GM23338 (cell line): ENCODE results near the gene ZMPSTE24. TPM values are rescaled to one million over a fixed set of nuclear protein-coding genes. Genes with fewer than 3 reads are reported as not detected.

Experiments
- ATAC-seq: fragments of 200-7000 bp; cut with Tn5 transposase; 3 replicates; pipeline ENCODE4 v1.9.1; 2020
- DNase-seq: peaks from one replicate; pipeline ENCODE4 v3.0.0-alpha.2; 2015; ENCODE audit warnings: low spot score
- H2AFZ ChIP-seq: fragments of 200-600 bp; sonication (generic); 2 replicates; pipeline ENCODE4 v1.8.0; 2016; ENCODE audit warnings: antibody characterized with exemption, mild to moderate bottlenecking, moderate library complexity
- H3F3A ChIP-seq: fragments of 200-600 bp; sonication (generic); replicated peaks from 2 replicates; pipeline ENCODE4 v1.8.0; 2017; ENCODE audit warnings: antibody characterized with exemption, mixed run types, low read depth
- H3K27ac ChIP-seq: fragments of 200-600 bp; sonication (generic); 2 replicates; pipeline ENCODE4 v1.6.1; 2016; ENCODE audit warnings: low read depth
- H3K27me3 ChIP-seq: fragments of 200-600 bp; sonication (generic); 2 replicates; pipeline ENCODE4 v1.8.0; 2016; ENCODE audit warnings: mild to moderate bottlenecking, mixed run types, moderate library complexity; ENCODE audit not compliant: insufficient read depth
- H3K36me3 ChIP-seq: fragments of 200-600 bp; sonication (generic); 2 replicates; pipeline ENCODE4 v1.8.0; 2016; ENCODE audit warnings: mild to moderate bottlenecking; ENCODE audit not compliant: insufficient read depth
- H3K4me1 ChIP-seq: fragments of 200-600 bp; sonication (generic); 2 replicates; pipeline ENCODE4 v1.8.0; 2016; ENCODE audit warnings: mild to moderate bottlenecking, moderate library complexity; ENCODE audit not compliant: insufficient read depth
- H3K4me2 ChIP-seq: fragments of 200-600 bp; sonication (generic); 2 replicates; pipeline ENCODE4 v1.7.1; 2017; ENCODE audit warnings: mixed run types
- H3K4me3 ChIP-seq: fragments of 200-600 bp; sonication (generic); 2 replicates; pipeline ENCODE4 v1.6.1; 2016; ENCODE audit warnings: mixed run types
- H3K79me2 ChIP-seq: fragments of 200-600 bp; sonication (generic); replicated peaks from 2 replicates; pipeline ENCODE4 v1.8.0; 2017; ENCODE audit warnings: mild to moderate bottlenecking; ENCODE audit not compliant: insufficient read depth
- H3K9me2 ChIP-seq: fragments of 200-600 bp; sonication (generic); 2 replicates; pipeline ENCODE4 v1.8.0; 2017; ENCODE audit not compliant: insufficient read depth
- H4K20me1 ChIP-seq: fragments of 200-600 bp; sonication (generic); replicated peaks from 2 replicates; pipeline ENCODE4 v1.8.0; 2017; ENCODE audit warnings: mild to moderate bottlenecking; ENCODE audit not compliant: insufficient read depth
- H3K27ac Mint-ChIP-seq: 2 replicates; pipeline ENCODE4 v1.8.0; 2020; ENCODE audit warnings: inconsistent platforms, mild to moderate bottlenecking, moderate library complexity, mixed read lengths
- H3K27me3 Mint-ChIP-seq: 3 replicates; pipeline ENCODE4 v1.8.0; 2022; ENCODE audit warnings: low read depth, mild to moderate bottlenecking, moderate library complexity, mixed read lengths, inconsistent platforms; ENCODE audit not compliant: insufficient read depth, poor library complexity
- H3K36me3 Mint-ChIP-seq: 3 replicates; pipeline ENCODE4 v1.8.0; 2021; ENCODE audit warnings: low read depth, mild to moderate bottlenecking, inconsistent platforms, moderate library complexity, mixed read lengths
- H3K4me1 Mint-ChIP-seq: 3 replicates; pipeline ENCODE4 v1.8.0; 2020; ENCODE audit warnings: mild to moderate bottlenecking, inconsistent platforms, mixed read lengths
- H3K4me3 Mint-ChIP-seq: 3 replicates; pipeline ENCODE4 v1.8.0; 2021; ENCODE audit warnings: moderate library complexity, mild to moderate bottlenecking, inconsistent platforms, mixed read lengths
- H3K9me3 Mint-ChIP-seq: 3 replicates; pipeline ENCODE4 v1.8.0; 2020; ENCODE audit warnings: moderate library complexity, mild to moderate bottlenecking, inconsistent platforms, mixed read lengths
- CREB1 ChIP-seq: fragments of 250-450 bp; sonication (Bioruptor Pico); IDR thresholded peaks from 2 replicates; pipeline ENCODE4 v1.5.0; 2020; ENCODE audit warnings: low read depth, mild to moderate bottlenecking, moderate library complexity
- EZH2 ChIP-seq: fragments of 200-600 bp; sonication (generic); IDR thresholded peaks from one replicate; pipeline ENCODE4 v1.8.0; 2017; ENCODE audit warnings: antibody characterized with exemption, mild to moderate bottlenecking, low read depth; ENCODE audit not compliant: unreplicated experiment
- ZNF462 ChIP-seq: fragments of 250-450 bp; sonication (Bioruptor Pico); IDR thresholded peaks from 2 replicates; pipeline ENCODE4 v1.5.0; 2020; ENCODE audit warnings: mild to moderate bottlenecking, moderate library complexity
- polyA plus RNA-seq: library from polyadenylated mRNA; unstranded; fragments of >200 nt; fragmentation: Nextera tagmentation; extraction: Ambion mirVana; gene quantifications from 2 replicates; pipeline ENCODE4 v1.2.1, GENCODE V29; 2016
- total RNA-seq: library from RNA; depleted of rRNA; stranded (reverse); fragments of >200 nt; shearing (Covaris generic); gene quantifications from 2 replicates; pipeline ENCODE4 v1.2.3, GENCODE V29; 2014

The ZMPSTE24 gene
- total and polyA plus RNA-seq, 2 experiments from 2014 or later = 23.1 to 51.2 TPM

- no peak for TF ChIP-seq ZNF462
- TF ChIP-seq CREB1 (CRISPR knock-in tag) = no peak
These were observed 44.4 kb downstream of the ZMPSTE24 start (continued) for GRCh38 chr1:40302475-40302874.

- Mint-ChIP-seq H3K27ac (no peak overlapping the region), H3K9me3 (no peaks in the 10 kb centered on the region), H3K27me3 (peaks cover 14% of the 10 kb centered on the region), H3K36me3 (no peaks in the 10 kb centered on the region), H3K4me3 (peak overlapping the region; percentile 68; the same call in 2 of the 3 replicates), H3K4me1 (peaks cover 6% of the 10 kb centered on the region; the same call in 1 of the 3 replicates)
- no peaks in the 10 kb centered on the region for H3F3A ChIP-seq
- peak; percentile 71 for DNase-seq
- H4K20me1 ChIP-seq = no peaks in the 10 kb centered on the region
- H3K4me2 ChIP-seq = peak overlapping the region; percentile 85
- no peaks in the 10 kb centered on the region for H3K36me3 ChIP-seq
- no peaks in the 10 kb centered on the region for H3K9me2 ChIP-seq
- H3K79me2 ChIP-seq = no peaks in the 10 kb centered on the region
- H3K27me3 ChIP-seq = peaks cover 33% of the 10 kb centered on the region
- H2AFZ ChIP-seq = peak overlapping the region; percentile 95
- TF ChIP-seq EZH2 (peak; percentile 69), ZNF462 (no peak)
- H3K4me1 ChIP-seq = no peaks in the 10 kb centered on the region; the same call in 1 of the 2 replicates
- no peak overlapping the region for H3K27ac ChIP-seq
- peak overlapping the region; percentile 70 for H3K4me3 ChIP-seq
- ATAC-seq = peak; percentile 67
These were observed 45.2 kb downstream of the ZMPSTE24 start for GRCh38 chr1:40303051-40303771.
